HG02885 (cell line): ENCODE data around the gene NAV2.

ENCODE experiments used
- ATAC-seq: cut with Tn5 transposase; IDR thresholded peaks from one replicate; pipeline ENCODE4 v1.9.1; 2021; ENCODE audit warnings: mild to moderate bottlenecking; ENCODE audit not compliant: unreplicated experiment, poor library complexity

NAV2 gene

DNA sequence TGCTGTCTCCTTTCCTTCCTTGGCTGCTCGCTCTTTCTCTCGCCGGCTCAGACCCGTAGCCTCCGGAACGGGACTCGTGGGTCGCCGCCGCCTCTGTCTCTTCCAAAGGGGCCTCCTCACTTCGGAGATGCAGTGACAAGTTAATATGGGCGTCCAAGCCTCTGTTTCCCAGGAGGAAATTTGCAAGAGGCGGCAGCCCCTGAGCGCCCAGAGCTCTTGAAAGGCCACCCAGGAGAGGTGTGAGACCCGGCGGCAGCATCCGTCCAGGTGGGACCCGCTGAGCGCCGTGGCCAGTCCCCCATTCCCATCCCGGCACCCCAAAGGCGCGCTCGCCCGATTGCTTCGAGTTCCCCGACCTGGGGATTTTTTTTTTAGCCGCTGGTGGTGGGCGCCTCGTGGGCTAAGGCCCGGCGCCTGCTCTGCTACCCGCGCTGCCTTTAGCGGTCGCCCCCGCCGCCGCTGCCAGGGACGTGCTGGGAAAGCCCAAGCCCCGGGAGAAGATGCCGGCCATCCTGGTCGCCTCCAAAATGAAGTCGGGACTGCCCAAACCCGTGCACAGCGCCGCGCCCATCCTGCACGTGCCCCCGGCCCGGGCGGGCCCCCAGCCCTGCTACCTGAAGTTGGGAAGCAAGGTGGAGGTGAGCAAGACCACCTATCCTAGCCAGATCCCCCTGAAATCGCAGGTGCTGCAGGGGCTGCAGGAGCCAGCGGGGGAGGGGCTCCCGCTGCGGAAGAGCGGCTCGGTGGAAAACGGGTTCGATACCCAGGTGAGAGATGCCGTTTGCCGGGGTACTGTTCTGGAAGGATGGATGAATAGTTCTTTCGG lies 772 bp downstream of the NAV2 start:
- ATAC-seq, result peak; percentile 10

DNA sequence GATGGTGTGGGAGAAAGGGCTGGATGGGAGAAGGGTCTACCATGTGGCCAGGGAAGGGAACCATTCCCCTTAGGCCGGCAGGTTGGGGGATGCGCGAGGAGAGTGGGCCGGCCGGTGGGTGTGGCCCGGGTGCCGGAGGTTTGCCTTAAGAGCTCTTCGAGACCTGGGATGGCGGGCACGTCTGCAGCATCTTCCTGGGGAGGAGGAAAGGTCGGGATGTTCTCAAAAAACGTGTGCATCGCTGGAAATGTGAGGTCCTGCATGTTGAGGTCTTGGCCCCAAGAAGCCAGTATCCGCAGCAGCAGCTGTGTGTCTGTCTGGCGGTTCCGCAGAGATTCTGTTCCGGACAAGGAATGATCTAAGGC lies 1.4 kb downstream of the NAV2 start:
- ATAC-seq, result no peak

DNA sequence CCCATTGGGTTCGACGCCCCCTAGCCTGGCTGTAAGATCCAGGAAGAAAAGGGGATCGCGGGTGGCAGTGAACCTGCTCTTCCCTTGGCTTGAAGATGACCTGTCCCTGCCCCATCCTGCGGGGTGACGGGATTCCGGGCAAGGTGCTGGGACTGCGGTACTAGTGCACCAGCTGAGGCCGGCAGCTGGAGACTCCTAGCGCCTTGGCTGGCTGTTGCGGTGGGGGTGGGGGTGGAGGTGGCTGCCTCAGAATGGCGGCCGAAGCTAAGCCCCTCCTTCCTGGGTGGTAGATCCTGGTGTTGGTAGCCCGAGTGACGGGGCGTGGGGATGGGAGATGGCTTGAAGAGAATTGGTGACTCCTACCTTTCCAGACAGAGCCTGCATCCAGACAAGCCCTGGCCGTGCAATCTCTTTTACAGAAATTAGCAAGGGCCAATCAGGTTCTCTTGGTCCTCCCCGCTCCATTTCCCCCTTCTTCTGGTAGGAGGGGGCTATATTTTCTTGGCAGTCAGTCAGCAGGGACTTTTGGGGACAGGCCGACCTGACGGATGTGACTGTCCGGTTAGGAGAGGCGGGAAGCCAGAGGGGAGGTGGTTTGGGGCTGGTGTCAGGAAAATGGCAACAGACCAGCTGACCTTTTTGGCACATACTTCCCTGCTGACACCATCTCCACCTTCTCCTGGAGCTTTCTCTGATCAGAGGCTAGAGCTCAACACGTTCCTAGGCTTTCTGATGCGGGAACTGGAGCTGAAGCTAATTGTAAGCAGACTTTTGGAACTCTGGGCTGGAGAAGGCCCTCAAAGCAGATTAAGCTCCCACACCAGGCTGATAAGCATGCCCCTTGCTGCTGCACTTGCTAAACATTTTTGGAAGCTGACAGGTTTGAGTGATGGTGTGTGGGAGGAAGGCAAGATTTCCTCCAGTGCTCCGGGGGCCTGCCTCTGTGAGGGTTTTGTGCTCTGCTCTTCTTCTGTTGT lies 2.0 kb downstream of the NAV2 start:
- no peak for ATAC-seq

DNA sequence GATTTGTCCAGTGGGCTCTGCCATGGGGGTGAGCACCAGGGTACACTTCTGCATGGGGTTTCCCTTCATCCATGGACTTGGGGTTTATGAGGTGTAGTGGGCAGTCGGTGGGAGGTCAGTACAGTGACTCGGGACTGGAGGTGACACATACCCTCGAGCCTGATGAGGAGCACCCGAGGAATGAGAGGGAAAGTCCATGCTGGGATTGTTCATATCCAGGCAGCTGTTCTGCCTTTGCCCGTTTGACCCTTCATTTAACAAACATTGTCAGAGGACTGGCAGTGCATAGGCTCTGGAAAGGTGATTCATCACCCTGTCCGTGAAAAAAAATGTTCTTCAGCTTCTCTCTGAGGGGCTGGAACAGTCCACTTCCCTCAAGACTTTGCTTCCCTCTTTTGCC lies 2.7 kb downstream of the NAV2 start:
- no peak for ATAC-seq

DNA sequence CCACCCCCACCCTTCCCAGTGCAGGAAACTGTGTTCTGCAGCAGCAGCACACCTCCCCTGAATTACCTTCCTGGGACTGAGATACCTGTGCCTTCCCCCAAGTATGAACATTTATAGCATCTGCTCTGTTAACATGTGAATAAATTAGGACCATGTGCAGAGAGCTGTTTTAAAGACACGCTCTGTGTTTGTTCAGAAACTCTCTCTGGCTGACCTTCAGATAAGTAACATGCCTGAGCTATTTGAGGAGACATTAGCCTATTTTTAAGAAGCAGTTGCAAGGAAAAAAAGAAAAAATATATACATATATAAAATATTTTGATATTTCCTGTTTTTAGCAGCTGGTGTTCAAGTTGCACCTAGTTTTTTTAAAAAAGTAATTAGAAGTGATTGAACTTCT lies 5.4 kb downstream of the NAV2 start:
- no peak for ATAC-seq

DNA sequence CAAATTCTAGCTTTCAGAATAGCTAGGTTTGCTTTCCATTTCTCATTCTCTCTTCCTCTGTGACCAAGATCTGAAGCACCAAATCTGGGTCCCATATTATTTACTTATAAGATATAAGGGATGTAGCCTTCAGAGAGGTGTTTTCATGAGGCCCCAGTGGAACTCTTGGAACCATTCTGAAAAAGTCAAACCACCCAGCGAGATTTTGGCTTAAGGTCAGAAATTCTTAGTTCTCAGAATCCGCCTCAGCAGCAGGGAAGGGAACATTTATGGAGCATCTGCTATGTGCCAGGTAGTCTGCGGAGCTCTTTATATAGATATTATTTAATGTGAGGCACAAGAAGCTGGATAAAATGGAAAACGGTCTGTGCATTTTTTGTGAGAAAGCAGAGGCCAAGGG lies 6.3 kb downstream of the NAV2 start:
- ATAC-seq, result no peak

DNA sequence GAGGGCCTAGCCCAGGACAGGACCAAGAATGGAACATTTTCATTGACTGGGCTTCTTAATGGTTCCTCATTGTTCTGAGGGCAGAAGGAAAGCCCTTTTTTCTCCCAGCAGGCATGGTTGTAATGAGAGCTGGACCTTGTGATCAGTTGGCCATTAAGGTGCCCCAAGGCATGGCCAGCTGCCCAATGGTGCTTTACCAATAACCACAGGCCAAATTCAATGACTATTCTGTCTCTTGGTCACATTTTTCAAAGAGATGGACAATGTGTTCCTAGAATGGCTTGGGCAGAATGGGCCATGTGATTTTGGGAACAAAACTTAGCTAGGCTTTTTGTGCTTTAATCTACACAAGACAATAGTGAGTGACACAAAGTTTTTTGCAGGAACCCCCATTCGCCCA lies 7.3 kb downstream of the NAV2 start:
- ATAC-seq, result no peak

DNA sequence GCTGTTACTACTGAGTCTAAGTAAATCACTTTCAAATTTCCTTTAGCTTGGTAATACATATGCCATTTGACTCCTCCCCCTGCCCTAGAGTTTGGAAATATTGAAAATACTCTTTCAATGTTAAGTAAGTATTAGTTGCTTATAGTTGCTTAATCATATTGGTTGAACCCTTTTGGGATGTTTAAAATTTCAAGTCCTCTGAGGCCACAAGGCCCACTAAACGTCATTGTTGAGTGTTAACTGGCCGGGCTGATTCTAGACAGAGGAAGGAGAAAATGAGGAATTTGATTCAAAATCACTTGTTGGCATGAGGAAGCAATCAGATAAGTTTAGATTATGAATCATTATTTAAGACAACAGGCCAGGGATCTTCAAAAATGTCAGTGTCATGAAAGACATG lies 8.5 kb downstream of the NAV2 start:
- no peak for ATAC-seq

DNA sequence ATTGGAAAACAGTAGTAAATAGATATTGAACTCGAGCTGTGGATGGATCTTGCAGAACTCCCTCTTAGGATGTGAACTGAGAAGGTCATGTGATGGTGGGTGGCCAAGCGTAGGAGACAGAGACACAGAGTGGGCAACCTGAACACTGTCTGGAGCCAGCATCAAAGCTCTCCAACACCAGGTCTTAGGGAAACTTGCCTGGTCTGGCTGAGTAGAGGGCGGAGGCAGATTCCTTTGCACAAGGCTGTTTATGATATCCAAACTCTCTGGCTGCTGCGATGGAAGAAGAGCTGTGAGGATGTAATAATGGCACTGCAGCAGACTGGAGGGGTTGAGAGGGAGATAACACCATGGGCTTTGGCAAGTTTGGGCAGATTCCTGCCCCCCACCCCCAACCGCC lies 10.1 kb downstream of the NAV2 start:
- ATAC-seq, result no peak

DNA sequence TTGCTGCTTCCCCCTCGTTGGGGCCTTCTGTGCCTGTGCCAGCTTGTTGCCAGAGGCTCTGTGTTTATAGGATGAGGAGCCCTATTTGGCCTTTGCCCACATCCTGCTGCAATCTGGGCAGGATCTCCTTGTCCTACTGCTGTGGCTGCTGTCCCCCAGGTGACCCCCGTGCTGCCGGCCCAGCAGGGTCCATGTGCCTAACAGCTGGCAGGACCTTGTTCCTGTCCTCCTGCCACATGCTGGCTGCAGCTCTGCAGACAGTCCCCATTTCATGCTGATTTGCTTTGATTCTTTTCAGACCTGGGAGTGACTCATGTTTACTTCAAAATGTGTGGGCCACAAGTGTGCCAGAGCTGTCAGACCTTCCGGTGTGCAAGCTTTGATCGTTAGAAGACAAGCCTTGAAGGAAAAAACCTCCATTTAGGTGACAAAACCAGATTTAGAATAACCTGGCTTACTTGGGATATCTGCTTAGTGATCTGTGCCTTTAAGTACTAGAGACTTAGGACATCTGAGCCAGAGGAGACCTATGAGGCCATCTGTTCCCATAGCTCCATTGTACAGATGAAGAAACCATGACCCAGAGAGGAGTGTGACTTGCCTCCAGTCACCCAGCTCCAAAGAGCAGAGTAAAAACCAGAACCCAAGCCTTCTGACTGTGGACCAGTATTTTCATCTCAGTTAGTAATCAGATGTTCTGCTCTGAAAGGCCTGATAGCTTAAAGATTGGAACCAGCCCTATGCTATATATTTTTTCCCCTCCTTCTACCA lies 11.1 kb downstream of the NAV2 start:
- ATAC-seq, result no peak

DNA sequence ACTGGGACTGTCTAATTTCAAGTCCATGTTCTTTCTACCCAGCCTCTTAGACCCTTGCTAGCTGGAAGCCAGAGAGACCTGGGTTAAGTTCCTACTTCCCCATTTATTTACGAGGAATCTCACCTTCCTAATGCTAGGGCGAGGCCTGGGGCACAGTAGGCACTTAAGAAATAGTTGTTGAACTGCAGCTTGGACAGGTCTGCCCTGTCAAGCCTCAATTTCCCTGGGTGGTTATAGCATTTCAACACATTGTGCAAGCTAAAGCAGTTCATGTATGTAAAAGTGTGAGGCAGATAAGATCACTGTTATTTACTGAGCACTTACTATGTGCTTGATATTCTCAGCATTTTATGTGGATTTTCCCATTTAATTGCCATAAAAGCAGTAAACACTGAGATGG lies 12.1 kb downstream of the NAV2 start:
- ATAC-seq, result no peak

DNA sequence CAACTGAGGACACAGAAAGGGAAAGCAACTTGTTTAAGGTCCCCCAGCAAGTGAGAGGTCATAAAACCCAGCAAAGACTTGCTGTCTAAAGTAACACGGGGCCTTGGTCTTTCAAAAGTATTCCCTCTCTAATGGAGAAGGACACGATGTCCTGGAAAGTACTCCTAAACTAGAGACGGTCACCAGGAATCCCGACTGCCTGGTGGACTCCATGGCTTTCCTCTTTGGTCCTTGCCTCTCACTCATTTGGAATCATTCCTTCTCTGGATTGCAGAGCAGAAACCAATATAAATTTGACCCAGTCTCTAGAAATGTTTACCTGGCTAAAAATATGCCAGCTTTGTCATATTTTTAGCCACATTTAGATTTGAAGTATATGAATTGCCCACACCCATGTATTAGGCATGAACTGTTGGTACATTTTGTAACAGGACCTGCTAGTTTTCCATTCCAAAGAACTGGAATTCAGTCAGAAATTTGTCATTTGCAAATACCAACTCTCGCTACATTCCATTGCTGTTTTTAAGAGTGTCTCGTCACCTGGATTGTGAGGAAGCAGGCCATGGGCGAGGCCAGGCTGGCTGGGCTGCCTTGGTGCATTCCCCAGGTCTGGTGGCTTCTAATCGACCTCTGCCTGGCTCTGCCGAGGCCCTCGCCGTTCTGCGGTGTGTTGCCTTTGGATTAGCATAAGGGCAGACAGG lies 12.9 kb downstream of the NAV2 start:
- ATAC-seq, result no peak

DNA sequence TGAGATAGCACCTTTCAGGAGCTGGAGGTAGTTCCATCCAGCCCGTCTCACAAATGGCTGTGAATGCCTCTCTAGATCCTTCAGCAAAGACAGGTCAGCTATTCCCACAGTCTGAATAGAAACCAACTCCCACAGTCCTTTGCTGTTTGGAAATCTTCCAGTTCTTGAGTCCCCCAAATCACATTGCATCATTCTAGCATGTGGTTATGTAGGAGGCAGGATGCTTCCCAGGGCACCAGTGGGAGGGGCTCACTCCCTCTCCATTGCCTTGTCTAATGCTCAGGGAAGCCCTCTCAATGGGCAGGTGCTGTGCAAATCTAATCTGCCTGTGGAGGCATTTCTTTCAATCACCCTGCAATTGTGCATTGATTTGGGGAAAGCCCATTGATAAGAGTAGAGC lies 14.6 kb downstream of the NAV2 start:
- ATAC-seq, result no peak

DNA sequence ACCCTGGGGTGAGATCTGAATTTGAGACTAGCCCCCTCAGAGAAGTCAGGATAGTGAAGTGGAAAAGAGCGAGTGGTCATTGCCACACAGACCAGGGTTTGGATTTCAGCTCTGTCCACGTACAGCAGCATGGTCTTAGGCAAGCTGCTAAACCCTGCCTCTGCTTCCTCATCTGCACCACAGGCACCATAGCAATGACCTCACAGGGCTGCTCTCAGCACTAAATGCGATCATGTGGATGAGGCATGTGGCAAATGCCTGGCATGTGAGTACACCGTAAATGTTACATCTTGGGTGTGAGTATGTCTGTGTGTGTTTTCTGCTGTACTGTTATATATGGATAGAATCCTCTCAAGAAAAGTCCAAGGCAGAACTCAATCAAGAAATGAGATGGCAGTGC lies 15.8 kb downstream of the NAV2 start:
- ATAC-seq, result no peak

DNA sequence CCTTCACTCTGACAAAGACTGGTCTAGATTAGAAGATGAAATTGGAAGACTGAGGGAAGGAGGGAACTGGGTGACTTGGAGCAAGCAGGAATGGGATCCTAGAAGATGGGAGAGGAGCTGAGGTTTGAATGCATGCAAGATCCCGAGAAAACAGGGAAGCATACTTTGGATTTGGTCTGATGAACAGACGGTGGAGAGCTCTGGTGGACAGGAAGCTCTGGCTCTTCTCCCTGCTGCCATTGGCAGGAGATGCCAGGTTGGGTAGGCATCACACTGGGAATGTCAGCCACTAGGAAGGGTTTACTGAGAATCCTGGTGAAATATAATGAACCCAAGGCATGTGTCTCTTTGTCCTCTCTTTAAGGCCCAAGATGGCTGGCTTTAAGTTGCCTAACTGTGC lies 16.5 kb downstream of the NAV2 start:
- no peak for ATAC-seq

DNA sequence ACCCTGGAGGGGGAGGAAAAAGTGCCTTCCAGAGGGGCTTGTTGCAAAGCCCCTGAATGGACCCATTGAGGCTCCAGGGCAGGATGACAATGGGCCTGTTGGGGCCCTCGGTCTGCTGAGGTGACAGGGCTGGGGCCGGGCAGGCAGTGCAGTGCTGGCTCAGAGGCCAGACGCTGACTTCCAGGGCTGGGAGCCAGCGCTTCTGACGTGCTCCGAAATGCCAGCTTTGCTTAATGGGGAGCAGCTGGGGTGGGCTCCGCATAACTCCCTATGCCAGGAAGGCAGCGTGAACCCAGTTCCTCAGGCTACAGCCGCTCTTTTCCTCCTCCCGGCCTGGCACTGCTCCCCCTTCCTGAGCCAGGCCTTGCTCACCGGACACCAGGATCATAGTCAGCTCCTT lies 17.7 kb downstream of the NAV2 start:
- ATAC-seq, result no peak

DNA sequence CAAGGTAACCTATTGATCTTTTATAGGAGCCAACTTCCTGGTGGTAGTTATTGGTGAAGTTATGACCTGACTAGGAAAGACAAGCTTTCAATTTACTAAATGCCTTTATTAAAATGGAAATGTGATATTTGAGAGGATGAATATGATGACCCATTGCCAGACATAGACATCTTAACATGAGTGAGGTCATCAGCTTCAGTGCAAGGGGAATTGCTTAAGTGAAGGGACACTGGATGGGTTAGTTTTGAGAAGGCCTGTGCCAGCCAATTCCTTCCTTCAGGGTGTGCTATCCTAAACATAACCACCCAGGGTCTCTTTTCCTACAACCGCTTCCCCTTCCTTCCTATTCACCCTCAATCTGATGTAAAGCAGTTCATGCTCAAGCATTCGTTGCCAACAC lies 21.5 kb downstream of the NAV2 start:
- ATAC-seq, result no peak

DNA sequence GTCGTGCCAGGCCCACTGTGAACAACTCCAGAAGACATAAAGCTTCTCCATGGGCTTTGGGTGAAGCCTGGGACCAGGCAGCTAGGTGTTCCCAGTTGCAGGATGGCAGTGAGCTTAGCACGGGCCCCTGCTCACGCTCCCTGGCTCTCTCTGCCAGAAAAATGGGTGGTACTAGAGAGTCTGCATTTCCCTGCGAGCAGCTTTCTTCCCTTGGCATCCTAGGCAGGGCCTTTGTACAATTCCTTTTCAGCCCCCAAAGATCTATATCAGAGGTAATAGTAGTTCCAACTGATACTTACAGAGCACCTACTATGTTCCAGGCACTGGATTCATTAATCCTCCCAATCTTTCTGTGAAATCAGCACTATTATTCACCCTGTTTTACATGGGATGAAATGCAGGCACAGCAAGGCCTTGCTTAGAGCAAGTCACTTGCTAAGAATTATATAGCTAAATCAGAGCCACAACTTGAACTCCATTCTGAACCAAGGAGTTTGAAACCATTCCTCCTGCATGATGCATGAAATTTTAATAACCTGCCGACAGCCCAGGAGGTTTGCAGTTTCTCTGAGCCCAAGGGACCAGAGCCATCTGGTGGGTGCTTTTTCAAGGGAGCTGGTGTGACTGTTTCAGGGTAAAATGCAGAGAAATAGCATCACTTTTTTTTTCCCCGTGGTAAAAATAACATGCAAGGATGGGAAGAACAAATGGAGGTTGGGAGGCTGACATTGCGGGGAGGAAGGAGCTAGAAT lies 22.7 kb downstream of the NAV2 start:
- ATAC-seq, result no peak

DNA sequence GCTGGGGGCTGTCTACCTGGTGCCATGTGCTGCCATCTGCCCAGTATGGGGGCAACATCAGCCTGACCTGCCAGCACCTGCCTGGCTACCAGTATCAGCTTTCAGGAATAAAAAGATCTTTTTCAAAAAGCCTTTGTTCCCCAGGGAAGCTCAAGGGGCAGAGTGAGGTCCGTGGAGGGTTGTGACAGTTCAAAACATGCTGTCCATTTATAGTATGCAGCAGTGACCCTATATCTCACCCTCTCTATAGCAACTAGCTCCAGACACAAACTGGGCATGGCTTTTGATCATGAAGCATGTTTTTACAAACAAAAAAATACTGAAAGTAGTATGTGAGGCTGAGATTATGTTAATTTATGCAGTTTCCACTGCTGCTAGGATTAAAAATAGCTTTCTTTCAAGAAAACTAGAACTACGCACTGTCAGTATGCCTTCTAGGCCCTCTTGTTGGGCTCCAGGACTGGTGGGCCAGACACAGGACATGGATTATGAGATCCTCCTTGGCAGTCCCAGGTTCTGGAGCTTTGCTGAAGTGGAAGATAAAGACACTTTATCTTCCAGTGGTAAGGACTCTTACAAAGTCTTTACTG lies 23.4 kb downstream of the NAV2 start:
- no peak for ATAC-seq
